Pancreas (tissue), 10 donors: ENCODE results near the gene BCL2L1. TPM values are rescaled to one million over a fixed set of nuclear protein-coding genes. Genes with fewer than 3 reads are reported as not detected.

Source experiments
- ATAC-seq, 4 donors: fragments of 200-7000 bp; cut with Tn5 transposase; one replicate each; pipeline versions ENCODE4 v1.8.0 to v1.9.1; 2020; ENCODE audit warnings: mild to moderate bottlenecking in 4 of 4, moderate library complexity in 4 of 4
- DNase-seq, 6 donors: peaks; one replicate each; pipeline ENCODE4 v3.0.0-alpha.2; 2020
- FAIRE-seq: peaks from 2 replicates; lab custom pipeline; 2012; peaks lifted over from hg19 to GRCh38; lab: Jason Lieb, UNC
- H3K27ac ChIP-seq, 4 donors: fragments of 200-600 bp; sonication (generic); 1 replicate in 3 of 4; 2 replicates in 1 of 4; pipeline versions ENCODE4 v1.5.0 to v1.8.0; 2020
- H3K27me3 ChIP-seq, 4 donors: fragments of 200-600 bp; one replicate each; pipeline ENCODE4 v1.8.0; 2021
- H3K36me3 ChIP-seq, 3 donors: fragments of 200-600 bp; sonication (generic) in 1 of 3; one replicate each; pipeline versions ENCODE4 v1.5.0 to v1.8.0; 2020 to 2021
- H3K4me1 ChIP-seq, 3 donors: fragments of 200-600 bp; one replicate each; pipeline ENCODE4 v1.8.0; 2021
- H3K4me3 ChIP-seq, 4 donors: fragments of 200-600 bp; sonication (generic) in 2 of 4; one replicate each; pipeline versions ENCODE4 v1.5.0 to v1.8.0; 2020 to 2021
- H3K9me3 ChIP-seq, 4 donors: fragments of 200-600 bp; one replicate each; pipeline ENCODE4 v1.8.0; 2021
- CTCF ChIP-seq, 4 donors: fragments of 200-600 bp; sonication (generic) in 3 of 4; IDR thresholded peaks; one replicate each; pipeline versions ENCODE4 v1.5.0 to v1.8.0; 2021; ENCODE audit warnings: antibody characterized with exemption in 4 of 4
- WGBS, 2 donors: extraction: QIAGEN DNeasy Blood & Tissue Kit; methylation state at CpG; one replicate each; pipeline ENCODE4 v1.1.7; 2013; 5-methylcytosine and 5-hydroxymethylcytosine counted together
- intact Hi-C, 3 donors: fragments of 100-400 bp; cut with DNase I; formaldehyde crosslinking; loops; one replicate each; pipeline versions ENCODE4 v1.11.1 to v1.14.2; 2022
- polyA plus RNA-seq, 2 donors: library from polyadenylated mRNA; stranded (reverse); fragments of 200-250 nt; gene quantifications; one replicate each; pipeline ENCODE4 v1.2.3, GENCODE V29; 2013
- total RNA-seq, 6 donors: library from RNA; stranded (reverse); fragmentation: NEBNext Ultra II Directional in 4 of 6; extraction: Animal tissue kit (Norgen Biotek cat#: 25700) in 4 of 6; gene quantifications; one replicate each; pipeline versions ENCODE4 v1.2.1 to v1.2.4, GENCODE V29; 2021 to 2023
- donor health status: healthy with polysubstance abuse.
- donor health status: DM: no; HTN: no; CAD: no; lungs with moderate emphysema.
- donor health status: DM: no; HTN: no; CAD: no.
- donor health status: control.
- donor health status: control.
- donor health status: Bipolar disorder and iron deficiency.
- donor health status: DM: yes; HTN: yes; CAD: no.
- donor health status: DM: no; HTN: no; CAD: no.
- donor health status: DM: no; HTN: no; CAD: no.
- donor health status: DM: yes; HTN: yes; CAD: no.

The BCL2L1 gene
- total and polyA plus RNA-seq, 8 donors, result 27.3 to 59.8 (median 40.8) TPM

- ATAC-seq (peak in 1 of 4 donors; percentile 0), FAIRE-seq (no peak), DNase-seq (peak in 1 of 6 donors; percentile 56)
- no peaks in the 10 kb centered on the region for H3K27me3 ChIP-seq
- no peak overlapping the region for H3K4me3 ChIP-seq
- no peaks in the 10 kb centered on the region for H3K9me3 ChIP-seq
- peaks cover 74 to 84% (median 80%) of the 10 kb centered on the region in 3 donors for H3K4me1 ChIP-seq
- peak overlapping the region; percentile 85 to 93 (median 90) for H3K27ac ChIP-seq
- H3K36me3 ChIP-seq, result peaks cover 0 to 5% (median 5%) of the 10 kb centered on the region in 3 donors
- WGBS, 2 donors, result 48 to 51% methylated on average over 5 of the region's 5 CpGs
- intact Hi-C loops, result no loop called here
- TF ChIP-seq CTCF (IDR thresholded peaks at IDR 0.05), result no peak
Measured at GRCh38 chr20:31710423-31711108, 12.1 kb downstream of the BCL2L1 start.

- WGBS, 2 donors, result 62 to 63% methylated on average over 5 of the region's 5 CpGs
- DNase-seq, result no peak
- Histone ChIP-seq H3K4me3 (no peak overlapping the region), H3K9me3 (no peaks in the 10 kb centered on the region), H3K27ac (peak overlapping the region in 2 of 4 donors; percentile 85 to 93), H3K4me1 (peaks cover 77 to 89% (median 86%) of the 10 kb centered on the region in 3 donors), H3K27me3 (no peaks in the 10 kb centered on the region), H3K36me3 (peaks cover 0 to 5% (median 5%) of the 10 kb centered on the region in 3 donors)
- no peak for FAIRE-seq
- TF ChIP-seq CTCF (IDR thresholded peaks at IDR 0.05), result no peak
- ATAC-seq, result no peak
- intact Hi-C loops, result no loop called here
Measured at GRCh38 chr20:31709939-31710338, 12.7 kb downstream of the BCL2L1 start.

GRCh38 chr20:31708736-31709534 lies 13.7 kb downstream of the BCL2L1 start:
- Histone ChIP-seq H3K4me3 (no peak overlapping the region), H3K36me3 (peaks cover 0 to 5% (median 3%) of the 10 kb centered on the region in 3 donors), H3K27me3 (no peaks in the 10 kb centered on the region), H3K9me3 (no peaks in the 10 kb centered on the region), H3K4me1 (peaks cover 77 to 97% (median 90%) of the 10 kb centered on the region in 3 donors), H3K27ac (peak overlapping the region; percentile 43 to 93 (median 74))
- FAIRE-seq, result no peak
- intact Hi-C loops, result no loop called here
- WGBS, 2 donors, result 83 to 84% methylated on average over 11 of the region's 11 CpGs
- peak in 2 of 4 donors; percentile 1 to 4 for ATAC-seq
- TF ChIP-seq CTCF (IDR thresholded peaks at IDR 0.05), result no peak
- DNase-seq, result no peak

GRCh38 chr20:31707994-31708735 lies 14.5 kb downstream of the BCL2L1 start:
- WGBS, 2 donors, result 15 to 21% methylated on average over 2 of the region's 2 CpGs
- TF ChIP-seq CTCF (IDR thresholded peaks at IDR 0.05), result no peak
- H3K27ac ChIP-seq, result peak overlapping the region; percentile 43 to 93 (median 74)
- peaks cover 72 to 94% (median 83%) of the 10 kb centered on the region in 3 donors for H3K4me1 ChIP-seq
- no peak for FAIRE-seq
- H3K36me3 ChIP-seq, result peaks cover 0 to 5% (median 0%) of the 10 kb centered on the region in 3 donors
- no peak overlapping the region for H3K4me3 ChIP-seq
- H3K27me3 ChIP-seq, result no peaks in the 10 kb centered on the region
- intact Hi-C loops, result no loop called here
- H3K9me3 ChIP-seq, result no peaks in the 10 kb centered on the region
- peak in 5 of 6 donors; percentile 68 to 83 (median 81) for DNase-seq
- peak; percentile 13 to 39 (median 34) for ATAC-seq
